ENCODE results near the gene PRAMEF17.
"Not testable (repeated sequence)": the region's sequence is repeated elsewhere in the genome, so short reads cannot be mapped to it uniquely, and the experiment has no call there.

The PRAMEF17 gene

DNA sequence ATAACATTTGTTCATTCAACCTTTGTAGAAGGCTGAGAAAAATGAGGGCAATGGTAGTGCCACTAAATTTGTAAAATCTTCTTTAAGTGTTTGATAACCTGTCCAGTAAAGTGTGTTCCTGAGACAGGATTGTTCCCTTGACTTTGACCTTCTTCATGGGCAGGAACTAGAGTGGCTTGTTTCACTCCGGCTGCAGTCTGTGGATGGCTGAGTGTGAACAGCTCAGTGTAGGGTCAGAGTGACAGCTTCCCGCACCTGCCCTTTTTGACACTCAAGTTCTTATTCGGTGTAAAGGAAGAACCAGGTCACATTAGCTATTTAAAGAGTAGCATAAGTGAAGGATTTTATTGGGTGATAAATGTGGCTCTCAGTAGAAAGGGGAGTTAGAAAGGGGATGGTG is 9.1 kb upstream of the PRAMEF17 start:
- no CpG with 5 or more reads among the region's 3 CpGs for WGBS, 2 experiments (ENCODE audit: insufficient coverage in 2 of 2)
- not testable (repeated sequence) for H3K4me1 ChIP-seq (ENCODE audit: control insufficient read depth, insufficient read depth, low read length, poor library complexity, severe bottlenecking); H3K27ac ChIP-seq (ENCODE audit: low read depth, low read length, severe bottlenecking); H3K36me3 ChIP-seq (ENCODE audit: control insufficient read depth, insufficient read depth, low read length); H3K9me3 ChIP-seq (ENCODE audit: control insufficient read depth, low read length); H3K4me3 ChIP-seq (ENCODE audit: extremely low read depth, insufficient read depth, low read length, poor library complexity, severe bottlenecking)

DNA sequence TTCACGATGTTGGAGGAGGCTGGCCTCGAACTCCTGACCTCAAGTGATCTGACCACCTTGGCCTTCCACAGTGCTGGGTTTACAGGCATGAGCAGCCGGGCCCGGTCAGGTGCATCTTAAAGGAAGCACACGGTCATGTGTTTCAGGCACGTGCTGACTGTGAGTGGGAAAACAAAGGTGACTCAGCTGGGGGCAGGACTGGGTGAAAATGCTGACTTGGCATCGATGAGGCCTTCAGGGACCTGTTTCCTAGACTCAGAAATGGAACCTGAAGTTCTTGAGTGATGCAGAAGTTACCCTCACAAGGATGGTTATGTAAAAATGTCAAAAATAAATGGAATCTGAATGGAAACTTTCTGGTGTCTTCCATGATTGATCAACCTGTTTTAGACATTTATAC is 3.6 kb downstream of the PRAMEF17 start:
- WGBS, 2 experiments (ENCODE audit: insufficient coverage in 2 of 2), result 61 to 65% methylated on average over 4 to 7 of the region's 7 CpGs
- not testable (repeated sequence) for H3K27ac ChIP-seq (ENCODE audit: low read depth, low read length, severe bottlenecking); H3K4me1 ChIP-seq (ENCODE audit: control insufficient read depth, insufficient read depth, low read length, poor library complexity, severe bottlenecking); H3K36me3 ChIP-seq (ENCODE audit: control insufficient read depth, insufficient read depth, low read length); H3K4me3 ChIP-seq (ENCODE audit: extremely low read depth, insufficient read depth, low read length, poor library complexity, severe bottlenecking)
- H3K9me3 ChIP-seq (ENCODE audit: control insufficient read depth, low read length), result peaks cover 31% of the 10 kb centered on the region

DNA sequence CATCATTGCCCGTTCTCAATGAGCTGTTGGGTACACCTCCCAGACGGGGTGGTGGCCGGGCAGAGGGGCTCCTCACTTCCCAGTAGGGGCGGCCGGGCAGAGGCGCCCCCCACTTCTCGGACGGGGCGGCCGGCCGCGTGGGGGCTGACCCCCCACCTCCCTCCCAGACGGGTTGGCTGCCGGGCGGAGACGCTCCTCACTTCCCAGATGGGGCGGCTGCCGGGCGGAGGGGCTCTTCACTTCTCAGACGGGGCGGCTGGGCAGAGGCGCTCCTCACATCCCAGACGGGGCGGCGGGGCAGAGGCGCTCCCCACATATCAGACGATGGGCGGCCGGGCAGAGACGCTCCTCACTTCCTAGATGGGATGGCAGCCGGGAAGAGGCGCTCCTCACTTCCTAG is 5.3 kb downstream of the PRAMEF17 start:
- WGBS, 2 experiments (ENCODE audit: insufficient coverage in 2 of 2), result no CpG with 5 or more reads among the region's 32 CpGs
- H3K4me1 ChIP-seq (ENCODE audit: control insufficient read depth, insufficient read depth, low read length, poor library complexity, severe bottlenecking); H3K27ac ChIP-seq (ENCODE audit: low read depth, low read length, severe bottlenecking); H3K36me3 ChIP-seq (ENCODE audit: control insufficient read depth, insufficient read depth, low read length); H3K4me3 ChIP-seq (ENCODE audit: extremely low read depth, insufficient read depth, low read length, poor library complexity, severe bottlenecking): not testable (repeated sequence)
- H3K9me3 ChIP-seq (ENCODE audit: control insufficient read depth, low read length), result peaks cover 35% of the 10 kb centered on the region

DNA sequence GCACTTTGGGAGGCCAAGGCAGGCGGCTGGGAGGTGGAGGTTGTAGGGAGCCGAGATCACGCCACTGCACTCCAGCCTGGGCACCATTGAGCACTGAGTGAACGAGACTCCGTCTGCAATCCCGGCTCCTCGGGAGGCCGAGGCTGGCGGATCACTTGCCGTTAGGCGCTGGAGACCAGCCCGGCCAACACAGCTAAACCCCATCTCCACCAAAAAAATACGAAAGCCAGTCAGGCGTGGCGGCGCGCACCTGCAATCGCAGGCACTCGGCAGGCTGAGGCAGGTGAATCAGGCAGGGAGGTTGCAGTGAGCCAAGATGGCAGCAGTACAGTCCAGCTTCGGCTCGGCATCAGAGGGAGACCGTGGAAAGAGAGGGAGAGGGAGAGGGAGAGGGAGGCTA is 5.9 kb downstream of the PRAMEF17 start:
- H3K4me1 ChIP-seq (ENCODE audit: control insufficient read depth, insufficient read depth, low read length, poor library complexity, severe bottlenecking); H3K36me3 ChIP-seq (ENCODE audit: control insufficient read depth, insufficient read depth, low read length); H3K27ac ChIP-seq (ENCODE audit: low read depth, low read length, severe bottlenecking); H3K4me3 ChIP-seq (ENCODE audit: extremely low read depth, insufficient read depth, low read length, poor library complexity, severe bottlenecking): not testable (repeated sequence)
- WGBS, 2 experiments (ENCODE audit: insufficient coverage in 2 of 2), result 84 to 98% methylated on average over 6 to 18 of the region's 22 CpGs
- H3K9me3 ChIP-seq (ENCODE audit: control insufficient read depth, low read length), result peaks cover 37% of the 10 kb centered on the region

DNA sequence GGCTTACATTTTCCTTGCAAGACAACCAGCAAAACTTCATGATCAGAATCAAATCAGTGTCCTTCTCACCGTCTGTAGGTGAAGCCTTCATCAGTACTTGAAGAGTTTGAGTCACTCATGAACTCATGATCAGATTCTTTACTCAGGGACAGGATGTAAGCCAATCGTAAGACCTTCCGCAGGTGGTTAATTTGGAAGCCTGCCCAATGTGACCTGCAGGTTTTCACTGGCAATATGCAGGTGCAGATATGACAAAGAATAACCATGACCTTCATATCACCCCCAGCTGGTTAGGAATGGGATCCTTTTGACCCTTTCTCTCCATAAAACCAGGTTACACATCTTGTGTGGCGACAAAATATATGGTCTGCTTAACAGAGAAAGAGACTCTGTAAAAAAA is 18.4 kb downstream of the PRAMEF17 start:
- H3K36me3 ChIP-seq (ENCODE audit: control insufficient read depth, insufficient read depth, low read length), result no peaks in the 10 kb centered on the region
- peaks cover 39% of the 10 kb centered on the region for H3K9me3 ChIP-seq (ENCODE audit: control insufficient read depth, low read length)
- no peak overlapping the region for H3K27ac ChIP-seq (ENCODE audit: low read depth, low read length, severe bottlenecking)
- no peaks in the 10 kb centered on the region for H3K4me1 ChIP-seq (ENCODE audit: control insufficient read depth, insufficient read depth, low read length, poor library complexity, severe bottlenecking)
- H3K4me3 ChIP-seq (ENCODE audit: extremely low read depth, insufficient read depth, low read length, poor library complexity, severe bottlenecking), result no peak overlapping the region
- WGBS, 2 experiments (ENCODE audit: insufficient coverage in 2 of 2), result 9 to 43% methylated on average over 1 of the region's 4 CpGs

DNA sequence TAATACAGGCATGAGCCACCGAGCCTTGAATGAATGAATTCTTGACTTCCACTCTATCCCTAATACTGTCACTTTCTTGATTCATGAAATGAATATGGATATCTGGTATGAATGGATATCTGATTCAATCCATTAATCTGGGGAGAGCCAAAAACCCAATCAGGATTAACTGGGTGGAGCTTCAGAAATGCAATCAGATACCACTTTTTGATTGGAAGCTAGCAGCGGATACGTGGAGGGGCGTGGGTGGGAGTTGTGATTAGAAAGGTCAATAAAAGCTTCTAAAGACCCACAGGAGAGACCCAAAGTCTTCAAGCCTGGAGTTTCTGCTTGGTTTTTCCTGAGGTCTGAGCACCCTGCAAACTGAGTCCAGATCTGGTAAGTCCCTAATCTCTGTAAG is 20.7 kb downstream of the PRAMEF17 start, which contains the start of gene PRAMEF20:
Gene PRAMEF20, plus strand, starts transcription at position 301 of the 400 bp plus-strand sequence. CDS start 5,905 bp downstream, outside the sequence.
- not testable (repeated sequence) for H3K4me1 ChIP-seq (ENCODE audit: control insufficient read depth, insufficient read depth, low read length, poor library complexity, severe bottlenecking); H3K36me3 ChIP-seq (ENCODE audit: control insufficient read depth, insufficient read depth, low read length); H3K27ac ChIP-seq (ENCODE audit: low read depth, low read length, severe bottlenecking); H3K4me3 ChIP-seq (ENCODE audit: extremely low read depth, insufficient read depth, low read length, poor library complexity, severe bottlenecking)
- H3K9me3 ChIP-seq (ENCODE audit: control insufficient read depth, low read length), result peaks cover 42% of the 10 kb centered on the region
- WGBS, 2 experiments (ENCODE audit: insufficient coverage in 2 of 2), result no CpG with 5 or more reads among the region's 4 CpGs

DNA sequence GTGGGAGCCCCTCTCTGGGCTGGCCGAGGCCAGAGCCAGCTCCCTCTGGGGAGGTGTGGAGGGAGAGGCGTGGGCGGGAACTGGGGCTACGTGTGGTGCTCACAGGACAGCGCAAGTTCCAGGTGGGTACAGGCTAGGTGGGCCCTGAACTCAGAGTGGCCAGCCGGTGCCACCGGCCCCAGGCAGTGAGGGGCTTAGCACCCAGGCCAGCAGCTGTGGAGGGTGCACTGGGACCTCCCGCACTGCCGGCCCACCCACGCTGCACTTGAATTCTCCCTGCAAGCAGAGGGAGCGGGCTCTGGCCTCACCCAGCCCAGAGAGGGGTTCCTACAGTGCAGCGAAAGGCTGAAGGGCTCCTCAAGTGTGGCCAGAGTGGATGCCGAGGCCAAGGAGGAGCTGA is 41.1 kb downstream of the PRAMEF17 start:
- Histone ChIP-seq H3K36me3 (ENCODE audit: control insufficient read depth, insufficient read depth, low read length) (no peaks in the 10 kb centered on the region), H3K27ac (ENCODE audit: low read depth, low read length, severe bottlenecking) (no peak overlapping the region), H3K4me1 (ENCODE audit: control insufficient read depth, insufficient read depth, low read length, poor library complexity, severe bottlenecking) (no peaks in the 10 kb centered on the region), H3K4me3 (ENCODE audit: extremely low read depth, insufficient read depth, low read length, poor library complexity, severe bottlenecking) (no peak overlapping the region), H3K9me3 (ENCODE audit: control insufficient read depth, low read length) (peaks cover 23% of the 10 kb centered on the region)
- 84 to 85% methylated on average over 11 to 12 of the region's 13 CpGs for WGBS, 2 experiments (ENCODE audit: insufficient coverage in 2 of 2)

DNA sequence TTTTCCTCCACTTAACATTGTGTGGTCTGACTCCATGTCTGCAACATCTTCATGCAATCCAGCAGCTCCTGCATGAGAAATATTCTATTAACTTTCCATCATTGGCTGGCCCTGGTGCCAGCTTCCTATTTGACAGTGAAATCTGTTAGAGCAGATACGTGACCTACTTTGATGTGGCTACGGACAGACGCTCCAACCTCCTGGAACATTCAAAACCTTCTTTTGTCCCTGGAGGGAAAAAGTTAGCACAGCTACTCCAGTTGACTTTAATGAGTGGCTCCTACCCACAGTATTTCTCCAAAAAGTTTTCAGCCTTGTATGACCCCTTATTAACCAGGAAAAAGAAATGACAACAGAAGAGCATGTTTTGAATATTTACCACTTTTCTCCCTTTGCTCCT is 42.8 kb downstream of the PRAMEF17 start:
- no peak overlapping the region for H3K4me3 ChIP-seq (ENCODE audit: extremely low read depth, insufficient read depth, low read length, poor library complexity, severe bottlenecking)
- peaks cover 31% of the 10 kb centered on the region for H3K9me3 ChIP-seq (ENCODE audit: control insufficient read depth, low read length)
- 79 to 93% methylated on average over 3 of the region's 3 CpGs for WGBS, 2 experiments (ENCODE audit: insufficient coverage in 2 of 2)
- no peaks in the 10 kb centered on the region for H3K4me1 ChIP-seq (ENCODE audit: control insufficient read depth, insufficient read depth, low read length, poor library complexity, severe bottlenecking)
- no peaks in the 10 kb centered on the region for H3K36me3 ChIP-seq (ENCODE audit: control insufficient read depth, insufficient read depth, low read length)
- H3K27ac ChIP-seq (ENCODE audit: low read depth, low read length, severe bottlenecking), result no peak overlapping the region

DNA sequence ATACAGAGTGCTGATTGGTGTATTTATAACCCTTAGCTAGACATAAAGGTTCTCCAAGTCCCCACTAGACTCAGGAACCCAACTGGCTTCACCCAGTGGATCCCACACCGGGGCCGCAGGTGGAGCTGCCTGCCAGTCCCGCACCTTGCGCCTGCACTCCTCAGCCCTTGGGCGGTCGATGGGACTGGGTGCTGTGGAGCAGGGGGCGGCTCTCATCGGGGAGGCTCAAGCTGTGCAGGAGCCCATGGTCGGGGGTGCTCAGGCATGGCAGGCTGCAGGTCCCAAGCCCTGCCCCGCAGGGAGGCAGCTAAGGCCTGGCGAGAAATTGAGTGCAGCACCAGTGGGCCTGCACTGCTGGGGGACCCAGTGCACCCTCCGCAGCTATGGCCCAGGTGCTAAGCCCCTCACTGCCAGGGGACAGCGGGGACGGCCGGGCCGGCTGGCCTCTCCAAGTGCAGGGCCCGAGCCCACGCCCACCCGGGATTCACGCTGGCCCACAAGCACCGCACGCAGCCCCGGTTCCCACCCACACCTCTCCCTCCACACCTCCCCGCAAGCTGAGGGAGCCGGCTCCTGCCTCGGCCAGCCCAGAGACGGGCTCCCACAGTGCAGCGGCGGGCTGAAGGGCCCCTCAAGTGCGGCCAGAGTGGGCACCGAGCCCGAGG is 44.4 kb downstream of the PRAMEF17 start:
- WGBS, 2 experiments (ENCODE audit: insufficient coverage in 2 of 2), result 84 to 85% methylated on average over 17 to 31 of the region's 32 CpGs
- H3K9me3 ChIP-seq (ENCODE audit: control insufficient read depth, low read length), result peaks cover 36% of the 10 kb centered on the region
- H3K36me3 ChIP-seq (ENCODE audit: control insufficient read depth, insufficient read depth, low read length); H3K27ac ChIP-seq (ENCODE audit: low read depth, low read length, severe bottlenecking); H3K4me1 ChIP-seq (ENCODE audit: control insufficient read depth, insufficient read depth, low read length, poor library complexity, severe bottlenecking); H3K4me3 ChIP-seq (ENCODE audit: extremely low read depth, insufficient read depth, low read length, poor library complexity, severe bottlenecking): not testable (repeated sequence)

DNA sequence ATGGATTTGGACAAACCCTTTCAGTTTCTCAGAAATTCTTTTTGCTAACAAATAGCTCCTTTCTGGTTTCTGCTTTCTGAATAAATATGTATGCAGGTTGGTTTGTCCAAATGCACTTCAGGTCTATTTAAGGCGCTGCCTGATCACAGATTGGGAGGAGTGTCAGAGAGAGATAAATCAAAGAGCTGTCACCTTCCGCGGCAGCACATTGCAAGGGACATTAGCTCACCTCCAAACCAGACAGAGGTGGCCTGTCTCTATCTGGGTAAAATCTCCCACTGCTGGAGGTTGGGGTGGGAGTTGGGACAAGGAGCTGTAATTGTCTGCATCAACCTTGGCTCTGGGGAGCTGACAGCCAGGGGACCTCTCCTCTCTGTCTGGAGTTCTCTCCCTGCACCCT is 46.0 kb downstream of the PRAMEF17 start:
- peaks cover 27% of the 10 kb centered on the region for H3K9me3 ChIP-seq (ENCODE audit: control insufficient read depth, low read length)
- no peak overlapping the region for H3K4me3 ChIP-seq (ENCODE audit: extremely low read depth, insufficient read depth, low read length, poor library complexity, severe bottlenecking)
- no peak overlapping the region for H3K27ac ChIP-seq (ENCODE audit: low read depth, low read length, severe bottlenecking)
- no peaks in the 10 kb centered on the region for H3K4me1 ChIP-seq (ENCODE audit: control insufficient read depth, insufficient read depth, low read length, poor library complexity, severe bottlenecking)
- no peaks in the 10 kb centered on the region for H3K36me3 ChIP-seq (ENCODE audit: control insufficient read depth, insufficient read depth, low read length)
- WGBS, 2 experiments (ENCODE audit: insufficient coverage in 2 of 2), result 60 to 87% methylated on average over 1 to 3 of the region's 3 CpGs

DNA sequence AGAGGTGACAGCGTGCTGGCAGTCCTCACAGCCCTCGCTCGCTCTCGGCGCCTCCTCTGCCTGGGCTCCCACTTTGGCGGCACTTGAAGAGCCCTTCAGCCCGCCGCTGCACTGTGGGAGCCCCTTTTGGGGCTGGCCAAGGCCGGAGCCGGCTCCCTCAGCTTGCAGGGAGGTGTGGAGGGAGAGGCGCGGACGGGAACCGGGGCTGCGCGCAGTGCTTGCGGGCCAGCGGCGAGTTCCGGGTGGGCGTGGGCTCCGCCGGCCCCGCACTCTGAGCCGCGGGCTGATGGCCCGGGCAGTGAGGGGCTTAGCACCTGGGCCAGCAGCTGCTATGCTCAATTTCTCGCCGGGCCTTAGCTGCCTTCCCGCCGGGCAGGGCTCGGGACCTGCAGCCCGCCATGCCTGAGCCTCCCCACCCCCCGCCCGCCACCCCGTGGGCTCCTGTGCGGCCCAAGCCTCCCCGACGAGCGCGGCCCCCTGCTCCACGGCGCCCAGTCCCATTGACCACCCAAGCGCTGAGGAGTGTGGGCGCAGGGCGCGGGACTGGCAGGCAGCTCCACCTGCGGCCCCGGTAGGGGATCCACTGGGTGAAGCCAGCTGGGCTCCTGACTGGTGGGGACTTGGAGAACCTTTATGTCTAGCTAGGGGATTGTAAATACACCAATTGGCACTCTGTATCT is 49.8 kb downstream of the PRAMEF17 start:
- not testable (repeated sequence) for H3K36me3 ChIP-seq (ENCODE audit: control insufficient read depth, insufficient read depth, low read length); H3K27ac ChIP-seq (ENCODE audit: low read depth, low read length, severe bottlenecking); H3K4me3 ChIP-seq (ENCODE audit: extremely low read depth, insufficient read depth, low read length, poor library complexity, severe bottlenecking); H3K4me1 ChIP-seq (ENCODE audit: control insufficient read depth, insufficient read depth, low read length, poor library complexity, severe bottlenecking)
- H3K9me3 ChIP-seq (ENCODE audit: control insufficient read depth, low read length), result peaks cover 20% of the 10 kb centered on the region
- 89 to 92% methylated on average over 35 to 39 of the region's 49 CpGs for WGBS, 2 experiments (ENCODE audit: insufficient coverage in 2 of 2)
